ENCODE data around the gene ODAD4. TPM values are rescaled to one million over a fixed set of nuclear protein-coding genes. Genes with fewer than 3 reads are reported as not detected.

ODAD4 gene
- 0.48 TPM for total RNA-seq
- long read RNA-seq, partial matches to known transcripts = 0 of 2 reads
- long read RNA-seq, other reads (novel, unspliced or antisense) = 1 of 2 reads

DNA sequence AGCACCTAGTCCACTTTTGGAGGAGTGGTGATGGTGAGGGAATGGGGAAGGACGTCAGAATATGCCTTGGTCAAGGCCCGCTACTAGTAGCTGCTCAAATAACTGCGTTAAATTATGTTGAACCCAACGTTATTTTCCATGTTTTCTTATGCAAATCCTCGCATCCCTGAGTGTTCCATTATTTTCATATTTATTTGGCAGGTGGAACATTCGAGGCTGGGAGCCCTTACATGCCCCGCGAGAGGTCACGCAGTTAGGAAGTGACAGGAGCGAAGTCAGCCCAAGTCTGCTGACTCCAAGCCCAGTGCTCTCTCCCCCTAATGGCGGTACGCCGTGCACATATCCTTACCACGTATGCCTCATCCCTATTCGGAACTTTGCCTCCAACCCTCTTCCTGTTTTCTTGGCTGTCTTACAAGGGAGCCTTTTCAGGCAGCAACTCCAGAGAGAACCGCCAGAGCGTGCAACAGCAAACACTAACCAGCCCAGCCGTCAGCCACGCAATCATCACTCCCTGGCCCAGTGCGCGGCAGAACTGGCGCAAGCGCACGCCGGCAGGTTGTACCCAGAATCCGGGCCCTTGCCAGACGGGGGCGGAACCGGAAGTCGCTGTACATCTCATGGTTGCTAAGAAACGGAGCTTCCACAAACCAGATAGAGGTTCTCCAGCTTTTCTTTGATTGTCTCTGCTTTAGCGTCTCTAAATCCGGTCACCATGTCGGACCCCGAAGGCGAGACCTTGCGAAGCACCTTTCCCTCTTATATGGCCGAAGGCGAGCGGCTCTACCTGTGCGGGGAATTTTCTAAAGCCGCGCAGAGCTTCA is at the start of gene ODAD4:
Gene ODAD4 (plus strand): TSS at position 609 of the 824 bp plus-strand sequence. CDS start 107 bp downstream, at position 716.
- DNase-seq (ENCODE audit: low spot score) = peak; percentile 98

DNA sequence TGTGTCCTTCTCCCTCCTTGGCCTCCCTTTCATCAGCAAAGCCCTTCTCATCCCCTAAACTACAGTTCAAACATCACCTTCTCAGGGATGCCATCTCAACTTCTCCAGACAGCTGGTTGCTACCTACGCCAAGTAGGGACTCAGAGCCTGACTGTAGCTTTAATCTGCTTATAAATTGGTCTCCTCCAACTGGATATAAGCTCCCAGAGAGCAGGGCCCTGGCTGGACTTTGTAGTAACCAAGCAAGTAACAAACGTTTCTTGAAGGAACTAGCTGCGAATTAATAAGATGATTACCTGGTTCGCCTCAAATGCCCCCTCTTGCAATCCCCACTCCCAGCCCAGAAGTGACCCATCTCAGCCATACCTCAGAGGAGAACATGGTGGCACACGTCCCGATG is 47.7 kb upstream of the ODAD4 start:
- DNase-seq (ENCODE audit: low spot score) = no peak

- DNase-seq (ENCODE audit: low spot score) = no peak
Measured at GRCh38 chr17:41885733-41886132, 44.7 kb upstream of the ODAD4 start.

- no peak for DNase-seq (ENCODE audit: low spot score)
Measured at GRCh38 chr17:41888332-41888965, 42.0 kb upstream of the ODAD4 start.

GRCh38 chr17:41891135-41892020 is 39.0 kb upstream of the ODAD4 start:
- DNase-seq (ENCODE audit: low spot score) = no peak

GRCh38 chr17:41892021-41892376 is 38.4 kb upstream of the ODAD4 start:
- no peak for DNase-seq (ENCODE audit: low spot score)

DNA sequence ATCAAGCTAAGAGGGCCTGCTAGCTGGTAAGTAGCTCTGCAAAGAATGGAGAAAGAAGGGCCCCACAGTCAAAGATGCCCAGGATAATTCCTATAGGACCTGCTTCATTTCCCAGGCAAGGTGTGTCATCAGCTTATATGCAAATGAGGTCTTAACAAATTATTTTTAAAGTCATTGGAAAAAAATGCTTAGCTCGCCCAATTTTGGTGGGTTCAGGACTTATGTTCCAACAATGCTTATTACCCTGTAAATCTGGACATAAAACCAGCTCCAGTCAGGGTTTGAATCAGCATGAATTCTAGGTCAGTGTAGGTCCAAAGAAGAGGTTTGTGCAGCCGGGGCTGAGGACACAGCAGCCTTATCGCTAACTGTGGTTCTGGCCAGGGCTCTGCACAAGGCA is 37.0 kb upstream of the ODAD4 start:
- DNase-seq (ENCODE audit: low spot score) = no peak

- no peak for DNase-seq (ENCODE audit: low spot score)
Measured at GRCh38 chr17:41894791-41895331, 35.6 kb upstream of the ODAD4 start.

- no peak for DNase-seq (ENCODE audit: low spot score)
Measured at GRCh38 chr17:41895617-41896016, 34.8 kb upstream of the ODAD4 start.

DNA sequence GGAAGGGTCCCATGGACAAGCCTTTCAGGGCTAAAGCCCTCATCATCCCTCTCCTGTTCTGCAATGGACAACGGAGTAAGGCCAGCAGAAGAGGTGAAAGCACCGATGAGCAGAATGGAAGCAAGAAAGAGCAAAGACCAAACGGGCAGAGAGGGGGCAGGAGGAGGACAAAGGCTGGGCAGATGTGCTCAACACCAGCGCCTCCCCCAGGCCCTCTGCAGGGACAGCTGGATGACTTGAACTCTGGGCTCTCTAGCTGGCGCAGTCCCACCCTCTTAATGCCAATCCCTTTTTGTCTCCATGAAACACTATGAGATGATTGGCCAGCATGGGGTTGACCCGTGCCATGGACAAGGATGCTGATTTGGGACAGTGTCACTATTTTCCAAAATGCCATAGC is 33.7 kb upstream of the ODAD4 start:
- DNase-seq (ENCODE audit: low spot score) = no peak

DNA sequence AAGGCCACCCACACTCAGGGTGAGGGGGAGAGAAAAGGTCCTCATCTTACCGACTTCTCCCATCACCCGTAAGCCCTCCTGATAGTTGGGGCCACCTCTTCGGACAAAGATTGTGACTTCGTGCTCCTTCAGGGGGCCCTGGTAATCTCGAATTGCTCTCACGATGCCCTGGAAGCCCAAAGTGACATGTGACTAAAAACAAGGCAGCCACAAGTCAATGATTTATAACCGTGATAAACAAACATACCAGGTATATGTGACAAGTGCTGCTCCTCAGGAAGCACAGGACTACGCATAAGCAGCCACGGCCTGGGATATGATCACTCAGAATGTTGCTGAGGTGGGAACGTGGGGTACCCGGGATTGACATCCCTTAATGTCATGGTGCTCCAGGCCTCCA is 28.8 kb upstream of the ODAD4 start:
- DNase-seq (ENCODE audit: low spot score) = no peak

GRCh38 chr17:41904242-41904841 is 26.1 kb upstream of the ODAD4 start:
- DNase-seq (ENCODE audit: low spot score) = no peak

GRCh38 chr17:41905172-41905571 is 25.2 kb upstream of the ODAD4 start:
- no peak for DNase-seq (ENCODE audit: low spot score)

- DNase-seq (ENCODE audit: low spot score) = no peak
Measured at GRCh38 chr17:41906465-41907184, 23.8 kb upstream of the ODAD4 start.

GRCh38 chr17:41907185-41907556 is 23.2 kb upstream of the ODAD4 start:
- DNase-seq (ENCODE audit: low spot score) = no peak

GRCh38 chr17:41907633-41908539 is 22.5 kb upstream of the ODAD4 start:
- DNase-seq (ENCODE audit: low spot score) = no peak

- no peak for DNase-seq (ENCODE audit: low spot score)
Measured at GRCh38 chr17:41909088-41909487, 21.3 kb upstream of the ODAD4 start.

DNA sequence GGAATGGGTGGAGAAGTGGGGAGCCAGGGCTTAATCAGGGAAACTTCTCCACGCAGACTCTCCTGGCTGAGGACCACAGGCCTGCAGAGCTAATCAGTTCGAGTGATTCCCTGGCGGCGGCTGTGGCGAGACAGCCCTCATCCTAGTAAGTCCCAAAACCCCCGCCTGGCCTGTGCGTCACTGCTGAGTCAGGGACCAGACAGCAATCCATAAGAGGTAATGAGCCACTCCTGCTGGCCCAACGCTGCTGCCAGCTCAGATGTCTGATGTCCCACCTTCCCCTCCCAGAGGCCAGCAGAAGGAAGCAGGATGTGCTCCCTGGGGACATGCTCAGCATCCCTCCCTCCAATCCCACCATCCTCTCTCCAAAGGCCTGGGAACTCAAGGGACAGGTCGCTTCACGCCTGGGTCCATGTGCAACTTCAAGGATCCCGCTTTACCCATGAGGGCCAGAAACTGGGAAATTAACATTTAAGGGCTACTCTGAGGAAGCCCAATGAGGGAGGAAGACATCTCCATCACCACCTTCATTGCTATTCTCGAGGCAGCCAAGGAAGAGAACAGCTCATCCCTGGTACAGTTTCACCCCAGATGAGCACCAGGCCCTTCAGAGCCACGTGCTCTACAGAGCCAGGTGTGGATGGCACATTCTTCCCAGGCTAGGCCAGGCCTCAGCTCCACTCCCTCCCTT is 19.6 kb upstream of the ODAD4 start:
- DNase-seq (ENCODE audit: low spot score) = no peak

DNA sequence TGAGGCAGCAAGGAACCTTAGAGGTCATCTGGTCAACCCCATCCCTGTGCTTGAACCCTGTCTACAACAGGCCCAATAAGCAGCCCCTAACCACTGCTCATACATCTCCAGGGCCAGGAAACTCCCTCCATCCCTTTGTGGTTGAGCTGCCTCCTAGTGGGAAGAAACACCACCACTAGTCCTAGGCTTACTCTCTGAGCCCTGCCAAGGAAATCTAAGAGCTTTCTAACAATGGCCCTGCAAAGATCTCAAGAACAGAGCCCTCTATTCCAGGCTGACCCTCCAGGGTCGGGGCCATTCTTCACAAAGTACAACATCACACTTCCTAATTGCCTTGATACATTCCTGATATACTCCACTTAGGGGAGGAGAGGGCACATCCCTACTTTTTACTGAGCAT is 17.5 kb upstream of the ODAD4 start:
- DNase-seq (ENCODE audit: low spot score) = no peak

Data from mesenteric fat pad (tissue), 1 donor.